GM10266 (cell line): Measurements from ENCODE around the gene ATXN1.

Source experiments
- DNase-seq: peaks from one replicate; pipeline ENCODE4 v3.0.0; 2012; ENCODE audit errors: extremely low spot score
- TF ChIP-seq, protein P1 (sequence below): IDR thresholded peaks from 2 replicates; pipeline ENCODE4 v1.5.1; 2012; ENCODE audit warnings: mild to moderate bottlenecking, low read depth; ENCODE audit not compliant: control insufficient read depth, insufficient read depth; ENCODE audit errors: missing control alignments

The ATXN1 gene

DNA sequence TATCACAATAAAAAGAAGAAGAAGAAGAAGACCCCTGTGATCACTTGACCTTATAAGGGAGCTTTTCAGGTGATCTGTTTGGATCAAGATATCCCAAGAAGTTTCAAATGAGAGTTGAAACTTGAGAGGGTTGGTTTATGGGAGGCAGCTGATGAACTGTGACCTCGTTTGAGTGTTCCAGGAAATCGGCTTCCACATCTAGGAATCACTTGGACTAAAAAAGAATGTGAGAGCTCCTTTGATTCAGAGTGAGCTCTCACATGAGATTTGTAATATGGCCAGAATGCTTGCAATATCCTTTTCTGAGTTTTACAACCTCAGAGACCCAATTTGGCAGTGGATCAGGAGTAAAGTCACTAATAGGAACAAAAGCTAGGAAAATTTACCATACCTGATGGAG, 228.1 kb downstream of the ATXN1 start:
- TF ChIP-seq, protein P1, sequence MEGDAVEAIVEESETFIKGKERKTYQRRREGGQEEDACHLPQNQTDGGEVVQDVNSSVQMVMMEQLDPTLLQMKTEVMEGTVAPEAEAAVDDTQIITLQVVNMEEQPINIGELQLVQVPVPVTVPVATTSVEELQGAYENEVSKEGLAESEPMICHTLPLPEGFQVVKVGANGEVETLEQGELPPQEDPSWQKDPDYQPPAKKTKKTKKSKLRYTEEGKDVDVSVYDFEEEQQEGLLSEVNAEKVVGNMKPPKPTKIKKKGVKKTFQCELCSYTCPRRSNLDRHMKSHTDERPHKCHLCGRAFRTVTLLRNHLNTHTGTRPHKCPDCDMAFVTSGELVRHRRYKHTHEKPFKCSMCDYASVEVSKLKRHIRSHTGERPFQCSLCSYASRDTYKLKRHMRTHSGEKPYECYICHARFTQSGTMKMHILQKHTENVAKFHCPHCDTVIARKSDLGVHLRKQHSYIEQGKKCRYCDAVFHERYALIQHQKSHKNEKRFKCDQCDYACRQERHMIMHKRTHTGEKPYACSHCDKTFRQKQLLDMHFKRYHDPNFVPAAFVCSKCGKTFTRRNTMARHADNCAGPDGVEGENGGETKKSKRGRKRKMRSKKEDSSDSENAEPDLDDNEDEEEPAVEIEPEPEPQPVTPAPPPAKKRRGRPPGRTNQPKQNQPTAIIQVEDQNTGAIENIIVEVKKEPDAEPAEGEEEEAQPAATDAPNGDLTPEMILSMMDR, result no peak
- DNase-seq, result no peak

DNA sequence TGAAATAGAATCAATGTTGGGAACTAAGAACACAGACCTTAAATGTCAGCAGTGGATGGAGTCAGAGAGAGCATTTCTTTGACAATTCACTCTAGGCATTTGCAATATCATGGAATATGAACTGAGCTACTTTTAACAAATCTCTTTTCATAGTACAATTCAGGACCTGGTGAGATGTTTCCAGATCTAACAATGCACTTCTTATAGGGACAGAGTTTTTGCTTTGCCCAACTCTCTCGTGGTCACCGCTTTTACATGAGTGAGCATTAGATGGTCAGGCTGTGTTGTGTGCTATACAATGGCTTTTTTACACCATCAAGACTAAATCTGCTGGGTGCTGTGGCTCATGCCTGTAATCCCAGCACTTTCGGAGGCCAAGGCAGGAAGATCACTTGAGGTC, 233.6 kb downstream of the ATXN1 start:
- TF ChIP-seq, protein P1, result no peak
- no peak for DNase-seq

DNA sequence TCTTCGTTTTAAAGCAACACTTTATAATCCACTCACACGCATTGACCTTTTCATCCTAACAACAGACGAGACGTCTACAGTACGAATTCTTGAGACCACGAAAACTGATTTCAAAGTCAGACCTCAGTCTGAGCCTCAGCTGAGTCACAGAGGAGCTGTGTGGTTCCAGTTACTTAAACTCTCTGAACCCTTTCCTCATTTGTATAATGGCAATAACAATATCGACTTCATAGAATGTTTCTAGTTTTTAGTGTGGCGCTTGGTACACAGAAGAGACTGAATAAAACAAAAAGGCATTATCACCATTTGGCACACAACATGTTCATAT, 236.9 kb downstream of the ATXN1 start:
- DNase-seq, result no peak
- TF ChIP-seq, protein P1, result no peak

DNA sequence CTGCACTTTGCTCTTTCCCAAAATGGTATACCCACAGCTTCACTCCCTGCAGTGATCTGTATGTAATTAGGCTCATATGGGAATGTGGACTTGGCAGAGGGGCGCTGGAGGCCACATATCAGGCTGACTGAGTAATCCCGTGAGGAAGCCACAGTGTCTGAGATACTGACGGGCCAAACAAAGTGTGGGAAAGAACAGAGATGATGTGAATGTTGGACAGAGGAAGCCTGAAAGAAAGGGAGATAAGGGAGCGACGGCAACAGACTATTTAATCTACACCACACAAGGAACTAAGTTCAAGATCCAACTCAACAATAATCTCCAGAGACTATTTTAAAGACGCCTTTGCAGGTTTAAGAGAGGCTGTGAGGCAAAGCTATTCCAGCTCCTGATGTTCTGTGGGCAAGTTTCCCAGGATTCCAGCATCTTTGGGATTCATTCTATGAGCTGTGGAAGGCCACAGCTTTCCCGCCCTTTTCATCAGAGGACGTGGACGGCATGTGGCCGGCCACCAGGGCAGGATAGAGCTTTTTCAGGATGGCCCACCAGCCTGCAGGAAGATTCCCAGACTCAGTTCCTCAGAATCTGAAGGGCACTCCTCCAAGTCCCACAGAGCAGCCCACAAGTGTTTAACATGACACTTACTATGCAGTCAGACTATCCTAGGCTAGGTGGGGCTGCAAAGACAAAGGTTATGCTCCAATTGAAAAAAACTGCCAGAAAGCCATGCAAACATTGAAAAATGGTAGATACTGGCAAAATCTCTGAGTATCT, 237.5 kb downstream of the ATXN1 start:
- TF ChIP-seq, protein P1, result no peak

DNA sequence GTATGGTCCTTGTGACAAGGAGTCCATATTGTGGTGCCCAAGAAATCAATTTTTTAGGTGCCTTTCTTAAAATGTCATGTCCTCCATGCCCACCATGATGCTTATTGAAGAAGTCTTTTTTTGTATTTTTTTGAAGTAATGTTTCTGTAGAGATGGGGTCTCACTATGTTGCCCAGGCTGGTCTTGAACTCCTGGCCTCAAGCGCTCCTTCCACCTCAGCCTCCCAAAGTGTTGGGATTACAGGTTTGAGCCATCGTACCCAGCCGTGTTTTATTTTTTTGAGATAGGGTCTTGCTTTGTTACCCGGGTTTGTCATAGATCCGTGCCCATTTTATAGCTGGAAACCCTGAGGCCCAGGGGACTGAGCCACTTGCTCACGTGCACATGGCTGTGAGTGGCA, 238.3 kb downstream of the ATXN1 start:
- no peak for DNase-seq
- TF ChIP-seq, protein P1, result no peak

More for the DNA sequence above, 237.5 kb downstream of the ATXN1 start:
- DNase-seq, result no peak

DNA sequence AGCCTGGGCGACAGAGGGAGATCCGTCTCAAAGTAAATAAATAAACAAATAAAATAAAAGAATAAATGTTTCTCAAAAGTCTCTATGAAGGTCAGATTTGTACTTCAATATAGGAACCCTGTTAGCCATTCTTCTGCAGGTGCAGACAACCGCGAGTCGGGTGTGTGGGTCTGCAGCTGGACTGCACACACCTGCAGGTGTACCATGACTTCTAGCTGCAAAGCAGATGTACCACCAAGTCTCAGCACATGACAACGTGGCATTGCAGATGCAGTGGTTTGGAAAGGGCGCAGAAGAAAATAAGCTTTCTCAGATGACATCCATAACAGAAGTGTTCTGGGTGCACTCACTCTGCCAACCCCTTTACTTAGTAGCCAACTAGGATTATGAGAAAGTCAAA, 239.7 kb downstream of the ATXN1 start:
- DNase-seq, result no peak
- TF ChIP-seq, protein P1, result no peak
